Liver (tissue), 9 donors: ENCODE measurements around the gene COQ8B. TPM values are rescaled to one million over a fixed set of nuclear protein-coding genes. Genes with fewer than 3 reads are reported as not detected.

Experiments used
- DNase-seq: peaks from one replicate; pipeline ENCODE4 v3.0.0-alpha.2; 2017; ENCODE audit warnings: low spot score
- H3K27ac ChIP-seq, 2 donors: one replicate each; pipeline ENCODE4 v1.7.0; 2013; ENCODE audit warnings: inconsistent platforms in 2 of 2, low read length in 2 of 2, control low read depth in 1 of 2, low read depth in 1 of 2, mild to moderate bottlenecking in 1 of 2
- H3K27me3 ChIP-seq, 4 donors: one replicate each; pipeline versions ENCODE4 v1.6.1 to v1.7.0; 2013; ENCODE audit warnings: low read length in 3 of 4, inconsistent platforms in 1 of 4, mild to moderate bottlenecking in 1 of 4, moderate library complexity in 1 of 4; ENCODE audit not compliant: control insufficient read depth in 4 of 4, insufficient read depth in 4 of 4
- H3K36me3 ChIP-seq, 4 donors: one replicate each; pipeline versions ENCODE4 v1.6.1 to v1.7.0; 2013; ENCODE audit warnings: low read length in 3 of 4, mild to moderate bottlenecking in 3 of 4, low read depth in 1 of 4, moderate library complexity in 1 of 4; ENCODE audit not compliant: control insufficient read depth in 4 of 4, insufficient read depth in 3 of 4
- H3K4me1 ChIP-seq, 4 donors: one replicate each; pipeline versions ENCODE4 v1.6.1 to v1.7.0; 2013; ENCODE audit warnings: low read length in 3 of 4, mild to moderate bottlenecking in 3 of 4, moderate library complexity in 1 of 4; ENCODE audit not compliant: control insufficient read depth in 4 of 4, insufficient read depth in 4 of 4
- H3K4me3 ChIP-seq, 3 donors: one replicate each; pipeline versions ENCODE4 v1.6.1 to v1.7.0; 2013; ENCODE audit warnings: low read length in 3 of 3, control low read depth in 1 of 3, low read depth in 1 of 3, mild to moderate bottlenecking in 1 of 3
- H3K9ac ChIP-seq, 2 donors: one replicate each; pipeline ENCODE4 v1.7.0; 2013; ENCODE audit warnings: low read length in 2 of 2, mild to moderate bottlenecking in 2 of 2, moderate library complexity in 2 of 2, control low read depth in 1 of 2, low read depth in 1 of 2
- H3K9me3 ChIP-seq, 4 donors: one replicate each; pipeline versions ENCODE4 v1.6.1 to v1.7.0; 2013; ENCODE audit warnings: low read length in 3 of 4; ENCODE audit not compliant: control insufficient read depth in 4 of 4
- ATF3 ChIP-seq: IDR thresholded peaks from 2 replicates; pipeline ENCODE4 v1.6.1; 2016; ENCODE audit warnings: antibody characterized with exemption
- CTCF ChIP-seq: fragments of 150-350 bp; IDR thresholded peaks from 2 replicates; pipeline ENCODE4 v1.5.1; 2017; ENCODE audit warnings: improper control_type of control experiment, low read depth, low read length; ENCODE audit not compliant: missing input control
- EGR1 ChIP-seq, 2 donors: IDR thresholded peaks; 2 replicates each; pipeline ENCODE4 v1.6.1; 2016 to 2018; ENCODE audit warnings: antibody characterized with exemption in 2 of 2, low read depth in 2 of 2
- FOXA1 ChIP-seq: IDR thresholded peaks from 2 replicates; pipeline ENCODE4 v1.6.1; 2016; ENCODE audit warnings: antibody characterized with exemption
- FOXA2 ChIP-seq: IDR thresholded peaks from 2 replicates; pipeline ENCODE4 v1.6.1; 2016; ENCODE audit warnings: antibody characterized with exemption
- GABPA ChIP-seq, 2 donors: IDR thresholded peaks in 1 of 2; conservative IDR thresholded peaks in 1 of 2; 2 replicates each; pipeline ENCODE4 v1.6.1; 2016; ENCODE audit warnings: antibody characterized with exemption in 2 of 2, mild to moderate bottlenecking in 1 of 2, moderate library complexity in 1 of 2
- HNF4G ChIP-seq: IDR thresholded peaks from 2 replicates; pipeline ENCODE4 v1.6.1; 2016; ENCODE audit warnings: antibody characterized with exemption
- JUND ChIP-seq, 2 donors: IDR thresholded peaks; 2 replicates each; pipeline ENCODE4 v1.6.1; 2016; ENCODE audit warnings: antibody characterized with exemption in 2 of 2
- MAX ChIP-seq: IDR thresholded peaks from 2 replicates; pipeline ENCODE4 v1.6.1; 2016; ENCODE audit warnings: antibody characterized with exemption
- NR2F2 ChIP-seq: IDR thresholded peaks from 2 replicates; pipeline ENCODE4 v1.6.1; 2016; ENCODE audit warnings: antibody characterized with exemption
- RAD21 ChIP-seq, 2 donors: IDR thresholded peaks; 2 replicates each; pipeline ENCODE4 v1.6.1; 2016; ENCODE audit warnings: antibody characterized with exemption in 2 of 2, mild to moderate bottlenecking in 2 of 2
- REST ChIP-seq: IDR thresholded peaks from 2 replicates; pipeline ENCODE4 v1.6.1; 2016; ENCODE audit warnings: antibody characterized with exemption, mild to moderate bottlenecking
- RXRA ChIP-seq, 2 donors: IDR thresholded peaks; 2 replicates each; pipeline ENCODE4 v1.6.1; 2017 to 2018; ENCODE audit warnings: antibody characterized with exemption in 2 of 2, mild to moderate bottlenecking in 1 of 2
- SP1 ChIP-seq: IDR thresholded peaks from 2 replicates; pipeline ENCODE4 v1.6.1; 2018; ENCODE audit warnings: antibody characterized with exemption, mild to moderate bottlenecking
- TAF1 ChIP-seq: conservative IDR thresholded peaks from 2 replicates; pipeline ENCODE4 v1.6.1; 2016; ENCODE audit warnings: antibody characterized with exemption, mild to moderate bottlenecking
- YY1 ChIP-seq: IDR thresholded peaks from 2 replicates; pipeline ENCODE4 v1.6.1; 2016; ENCODE audit warnings: antibody characterized with exemption, mild to moderate bottlenecking
- WGBS: extraction: QIAGEN DNeasy Blood & Tissue Kit; methylation state at CpG from one replicate; pipeline ENCODE4 v1.1.7; 2013; 5-methylcytosine and 5-hydroxymethylcytosine counted together
- polyA plus RNA-seq, 2 donors: library from polyadenylated mRNA; stranded (reverse) in 1 of 2; unstranded in 1 of 2; fragments of 200-250 nt in 1 of 2; fragments of >200 nt in 1 of 2; fragmentation: Nextera tagmentation in 1 of 2; extraction: Ambion mirVana in 1 of 2; gene quantifications; one replicate each; pipeline versions ENCODE4 v1.2.1 to v1.2.3, GENCODE V29; 2013 to 2015
- total RNA-seq, 2 donors: library from RNA; depleted of rRNA; stranded (reverse); fragments of >200 nt; gene quantifications; one replicate each; pipeline ENCODE4 v1.2.3, GENCODE V29; 2014
- donor health status: healthy.
- donor health status: healthy.
- donor health status: healthy.
- donor health status: healthy.
- donor health status: healthy.

Gene COQ8B
- total and polyA plus RNA-seq, 4 donors = 6.4 to 30.6 (median 19.9) TPM

GRCh38 chr19:40763963-40764362 is 47.3 kb upstream of the COQ8B start:
- Histone ChIP-seq H3K36me3 (peaks cover 33 to 75% (median 63%) of the 10 kb centered on the region in 4 donors), H3K27me3 (no peaks in the 10 kb centered on the region), H3K9me3 (no peaks in the 10 kb centered on the region), H3K9ac (no peak overlapping the region), H3K27ac (no peak overlapping the region), H3K4me3 (no peak overlapping the region), H3K4me1 (peaks cover 0 to 2% (median 0%) of the 10 kb centered on the region in 4 donors)
- WGBS = 91% methylated on average over 10 of the region's 10 CpGs
- TF ChIP-seq TAF1 = no peak
- no peak for TF ChIP-seq YY1
- TF ChIP-seq HNF4G = no peak
- no peak for TF ChIP-seq CTCF
- no peak for TF ChIP-seq GABPA (IDR thresholded peaks at IDR 0.05 in 1 of 2, conservative IDR thresholded peaks at IDR 0.05 in 1 of 2)
- no peak for TF ChIP-seq SP1
- TF ChIP-seq FOXA2 = no peak
- TF ChIP-seq JUND (IDR thresholded peaks at IDR 0.05) = no peak
- no peak for TF ChIP-seq RXRA (IDR thresholded peaks at IDR 0.05)
- TF ChIP-seq MAX = no peak
- DNase-seq = no peak

GRCh38 chr19:40763526-40763925 is 46.8 kb upstream of the COQ8B start:
- TF ChIP-seq REST = no peak
- no peak for TF ChIP-seq GABPA (IDR thresholded peaks at IDR 0.05 in 1 of 2, conservative IDR thresholded peaks at IDR 0.05 in 1 of 2)
- TF ChIP-seq NR2F2 = no peak
- TF ChIP-seq RXRA (IDR thresholded peaks at IDR 0.05) = no peak
- no peak for TF ChIP-seq ATF3
- TF ChIP-seq RAD21 (IDR thresholded peaks at IDR 0.05) = no peak
- TF ChIP-seq FOXA1 = no peak
- no peak for TF ChIP-seq HNF4G
- no peak for TF ChIP-seq SP1
- TF ChIP-seq FOXA2 = no peak
- TF ChIP-seq MAX = no peak
- TF ChIP-seq JUND (IDR thresholded peaks at IDR 0.05) = no peak
- TF ChIP-seq EGR1 (IDR thresholded peaks at IDR 0.05; ENCODE audit: low read depth in 2 of 2) = no peak
- Histone ChIP-seq H3K36me3 (peaks cover 35 to 78% (median 64%) of the 10 kb centered on the region in 4 donors), H3K4me3 (no peak overlapping the region), H3K27me3 (no peaks in the 10 kb centered on the region), H3K27ac (no peak overlapping the region), H3K9ac (no peak overlapping the region), H3K4me1 (peaks cover 0 to 2% (median 0%) of the 10 kb centered on the region in 4 donors), H3K9me3 (no peaks in the 10 kb centered on the region)
- DNase-seq = no peak
- 95% methylated on average over 7 of the region's 7 CpGs for WGBS
